Left colon (tissue), 2 donors: Measurements from ENCODE around the gene CFAP221. TPM values are rescaled to one million over a fixed set of nuclear protein-coding genes. Genes with fewer than 3 reads are reported as not detected.

ENCODE experiments used
- ATAC-seq: fragments of 200-7000 bp; cut with Tn5 transposase; one replicate; pipeline ENCODE4 v1.9.1; 2020; ENCODE audit warnings: mild to moderate bottlenecking, moderate library complexity
- DNase-seq, 2 donors: peaks; one replicate each; pipeline ENCODE4 v3.0.0-alpha.2; 2020
- intact Hi-C, 2 donors: fragments of 100-400 bp; cut with DNase I in 1 of 2; cut with micrococcal nuclease in 1 of 2; formaldehyde crosslinking; loops; one replicate each; pipeline versions ENCODE4 v1.11.2 to v1.14.0; 2022; cut with DNase I, micrococcal nuclease
- total RNA-seq, 2 donors: library from RNA; stranded (reverse); fragmentation: NEBNext Ultra II Directional; extraction: Animal tissue kit (Norgen Biotek cat#: 25700); gene quantifications; one replicate each; pipeline ENCODE4 v1.2.1, GENCODE V29; 2021
- donor health status: DM: no; HTN: no; CAD: no.
- donor health status: DM: yes; HTN: yes; CAD: no.

The CFAP221 gene
- total RNA-seq, 2 donors from 2014 or later = not detected

DNA sequence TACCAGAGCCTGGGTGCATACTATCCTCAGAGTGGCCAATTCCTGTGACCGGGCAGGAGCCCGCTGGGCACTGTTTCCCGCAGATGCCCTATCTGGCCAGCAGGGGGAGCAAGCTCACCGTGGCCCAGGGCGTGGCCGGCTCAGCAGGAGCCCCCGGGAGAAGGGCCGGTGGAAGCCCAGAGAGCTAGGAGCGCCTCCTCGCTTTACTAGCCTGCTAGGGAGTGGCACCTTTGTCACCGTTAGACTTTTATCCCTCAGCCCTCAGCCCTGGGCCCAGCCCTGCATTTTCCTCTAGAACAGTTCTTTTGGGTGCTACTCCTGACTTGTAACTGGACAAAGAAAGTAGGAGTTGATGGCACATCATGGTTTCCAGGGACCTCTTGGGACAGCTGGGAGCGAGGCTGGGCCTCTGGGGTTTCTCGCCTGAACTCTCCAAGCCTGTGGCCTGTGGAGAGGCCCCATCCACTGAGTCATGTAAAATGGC lies 158.7 kb downstream of the CFAP221 start:
- intact Hi-C loops = loop anchor here in 1 of 2 donors (10.0 kb wide), 1 partner anchor 472 kb away; no protein-coding TSS in a partner anchor
- ATAC-seq (peak; percentile 97), DNase-seq (peak; percentile 44 to 67)

DNA sequence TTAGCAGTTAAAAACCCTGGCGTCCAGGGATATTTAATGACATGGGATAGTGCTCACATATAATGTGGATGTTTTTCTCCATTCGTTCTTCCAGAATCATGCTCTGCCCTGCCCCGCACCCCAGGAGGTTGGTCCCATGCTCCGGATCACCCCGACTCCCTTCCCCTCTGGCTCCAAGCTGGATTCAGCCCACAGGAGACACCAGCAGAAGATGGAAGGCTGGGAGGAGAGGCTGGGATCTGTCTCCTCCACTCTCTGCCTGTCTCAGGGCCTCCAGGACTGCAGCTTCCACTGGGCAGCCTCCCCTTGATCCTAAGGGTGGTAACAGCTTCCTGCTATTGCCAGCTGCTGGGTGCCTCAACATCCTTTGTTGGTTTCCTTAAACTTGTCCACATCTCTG lies 159.3 kb downstream of the CFAP221 start:
- ATAC-seq (no peak), DNase-seq (no peak)
- intact Hi-C loops = loop anchor here in 1 of 2 donors (10.0 kb wide), 1 partner anchor 471 kb away; no protein-coding TSS in a partner anchor

DNA sequence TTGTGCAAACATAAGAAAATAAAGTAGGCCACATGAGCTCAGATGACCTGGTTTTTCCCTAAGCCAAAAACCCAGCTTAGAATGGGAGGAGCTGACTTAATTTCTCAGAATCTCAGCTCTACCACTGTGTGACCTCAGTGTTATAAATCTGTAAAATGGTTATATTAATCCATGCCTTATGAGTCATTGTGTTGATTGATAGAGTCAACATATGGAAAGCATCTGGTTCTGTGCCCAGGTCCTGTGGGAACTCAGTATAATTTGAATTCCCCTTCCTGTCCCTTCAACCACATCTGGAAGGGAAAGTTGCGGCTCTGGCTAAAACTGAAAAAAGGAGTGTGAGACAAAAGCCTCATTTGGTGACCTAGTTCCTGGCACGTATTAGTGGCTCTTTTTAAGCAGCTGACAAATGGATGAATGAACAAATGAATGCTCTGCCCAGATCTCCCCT lies 160.4 kb downstream of the CFAP221 start:
- ATAC-seq = no peak
- intact Hi-C loops = loop anchor here in 1 of 2 donors (10.0 kb wide), 1 partner anchor 470 kb away; no protein-coding TSS in a partner anchor

DNA sequence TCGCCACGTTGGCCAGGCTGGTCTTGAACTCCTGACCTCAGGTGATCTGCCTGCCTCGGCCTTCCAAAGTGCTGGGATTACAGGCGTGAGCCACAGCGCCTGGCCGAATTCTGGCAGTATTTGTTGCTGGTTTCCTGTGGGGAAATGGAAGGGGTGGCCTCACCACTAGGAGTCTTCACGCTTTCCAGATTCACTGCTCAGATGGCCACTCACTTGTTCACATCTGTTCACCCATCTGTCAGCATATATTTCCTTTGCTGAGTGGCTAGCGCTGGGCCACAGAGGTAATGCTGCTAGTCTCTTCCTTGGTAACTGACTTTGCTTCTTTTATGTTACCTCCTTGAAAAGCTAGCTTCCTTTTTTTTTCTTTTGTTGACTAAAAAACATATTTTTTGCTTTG lies 162.0 kb downstream of the CFAP221 start:
- intact Hi-C loops = loop anchor here in 1 of 2 donors (10.0 kb wide), 1 partner anchor 469 kb away; no protein-coding TSS in a partner anchor
- no peak for ATAC-seq
- DNase-seq = no peak

More for the DNA sequence above, 160.4 kb downstream of the CFAP221 start:
- no peak for DNase-seq

Other genes starting within 250 kb of the CFAP221 start
- 1 to 10 TPM; 5.3 to 6.8 TPM for gene C2orf76, start 177.6 kb upstream of the CFAP221 start, total RNA-seq
- gene DBI, start 177.5 kb upstream of the CFAP221 start, total RNA-seq = 100 to 1,000 TPM; 194 to 300 TPM
- gene TMEM37, start 112.6 kb upstream of the CFAP221 start, total RNA-seq = 100 to 1,000 TPM in 1 of 2 donors, 10 to 100 TPM in 1; 71.8 to 119 TPM
- under 1 TPM in 1 of 2 donors, not detected in 1; 0.45 TPM for gene SCTR, start 20.0 kb upstream of the CFAP221 start, total RNA-seq
- 10 to 100 TPM; 18.6 to 20.1 TPM for gene TMEM177, start 134.8 kb downstream of the CFAP221 start, total RNA-seq
- 10 to 100 TPM; 25.1 to 25.9 TPM for gene PTPN4, start 215.5 kb downstream of the CFAP221 start, total RNA-seq